Effector CD8-positive, alpha-beta T cell (primary cell): Measurements from ENCODE around the gene JUND.

ENCODE experiments used
- DNase-seq: peaks from one replicate; lab custom pipeline; 2025; lab: John Stamatoyannopoulos, UW

The JUND gene

DNA sequence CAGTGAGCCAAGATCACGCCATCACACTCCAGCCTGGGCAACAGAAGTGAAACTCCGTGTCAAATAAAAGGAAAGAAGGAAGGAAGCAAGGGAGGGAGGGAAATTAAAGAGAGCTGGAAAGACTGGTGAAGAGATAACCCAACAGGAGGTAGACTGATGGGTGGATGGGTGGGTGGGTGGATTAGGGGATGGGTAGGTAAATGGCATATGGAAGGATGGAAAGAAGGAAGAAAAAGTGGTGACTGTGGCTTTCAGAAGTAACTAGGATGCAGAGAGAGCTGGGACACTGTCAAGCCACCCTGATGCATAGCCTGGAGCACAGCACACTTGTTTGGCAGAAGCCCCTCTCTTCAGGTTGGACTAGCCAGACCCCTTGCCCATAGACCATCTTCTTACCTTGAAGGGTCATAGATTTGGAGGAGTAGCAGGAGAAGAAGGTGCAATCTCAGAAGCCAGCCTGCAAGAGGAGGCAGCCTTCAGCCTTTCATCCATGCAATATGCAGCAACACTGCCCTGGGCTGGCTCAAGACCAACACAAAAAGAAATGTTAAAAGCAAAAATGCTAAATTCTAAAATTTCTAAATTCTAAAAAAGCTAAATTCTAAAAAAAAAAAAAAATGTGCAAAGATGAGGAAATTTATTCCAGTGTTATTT, 12.2 kb downstream of the JUND start:
- no peak for DNase-seq

DNA sequence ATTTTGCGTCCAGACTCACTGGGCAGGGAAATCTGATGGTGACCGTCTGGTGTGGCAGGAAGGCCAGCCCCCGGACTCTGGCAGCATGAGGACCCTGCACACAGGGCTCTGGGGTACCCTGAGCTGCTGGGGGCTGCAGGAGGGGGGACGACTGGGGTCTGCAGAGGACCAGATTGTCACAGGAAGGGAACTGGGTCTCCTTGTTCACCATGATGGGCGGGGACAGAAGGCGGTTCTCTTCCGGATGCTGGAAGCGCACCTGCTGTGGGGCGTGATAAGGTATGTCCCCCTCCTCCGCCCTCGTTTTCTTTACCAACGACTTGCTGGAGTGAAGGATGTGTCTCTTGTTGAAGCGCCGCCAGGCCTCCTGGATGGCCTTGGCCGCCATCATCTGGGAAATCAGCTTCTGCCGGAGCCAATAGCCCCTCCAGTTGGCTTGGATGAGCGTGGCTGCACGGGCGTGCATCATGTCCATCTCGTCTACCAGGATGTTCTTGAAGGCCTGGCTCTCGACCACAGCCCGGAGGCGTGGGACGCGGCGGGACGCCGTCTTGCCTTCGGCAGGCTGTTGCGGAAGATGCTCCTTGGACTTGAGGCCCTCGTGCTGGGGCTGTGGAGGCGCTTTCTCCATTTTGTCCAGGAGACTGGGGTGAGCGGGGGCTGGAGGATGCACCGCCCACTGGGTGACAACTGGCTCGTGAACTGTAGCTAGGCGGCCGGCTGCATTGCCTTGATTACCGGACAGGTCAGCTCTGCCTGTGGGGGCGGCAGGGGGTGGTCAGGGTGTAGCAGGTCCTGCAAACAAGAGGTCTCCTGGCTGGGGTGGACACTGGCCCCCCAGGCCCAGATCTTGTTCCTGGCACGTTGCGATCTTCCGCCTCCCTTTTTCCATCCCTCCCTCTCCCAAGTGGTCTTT, 14.4 kb downstream of the JUND start:
- DNase-seq: no peak

DNA sequence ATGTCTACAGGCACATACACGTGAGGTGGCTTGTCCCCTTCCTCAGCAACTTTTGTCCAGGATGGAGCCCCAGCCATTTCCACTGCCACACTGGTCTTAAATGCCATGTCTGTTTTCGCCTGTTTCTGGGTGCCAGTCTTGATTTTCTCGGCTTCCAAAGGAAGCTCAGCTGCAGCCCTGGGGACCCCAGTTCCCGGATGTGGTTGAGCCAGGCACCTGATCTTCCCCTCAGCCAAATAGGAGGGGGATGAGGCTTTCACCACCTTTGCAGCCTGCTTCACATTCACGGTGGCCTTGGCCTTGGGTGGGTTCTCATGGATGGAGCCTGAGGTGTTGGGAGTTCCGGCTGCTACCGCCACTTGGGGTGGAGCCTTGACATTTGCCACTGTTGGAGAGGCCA, 15.8 kb downstream of the JUND start:
- no peak for DNase-seq

DNA sequence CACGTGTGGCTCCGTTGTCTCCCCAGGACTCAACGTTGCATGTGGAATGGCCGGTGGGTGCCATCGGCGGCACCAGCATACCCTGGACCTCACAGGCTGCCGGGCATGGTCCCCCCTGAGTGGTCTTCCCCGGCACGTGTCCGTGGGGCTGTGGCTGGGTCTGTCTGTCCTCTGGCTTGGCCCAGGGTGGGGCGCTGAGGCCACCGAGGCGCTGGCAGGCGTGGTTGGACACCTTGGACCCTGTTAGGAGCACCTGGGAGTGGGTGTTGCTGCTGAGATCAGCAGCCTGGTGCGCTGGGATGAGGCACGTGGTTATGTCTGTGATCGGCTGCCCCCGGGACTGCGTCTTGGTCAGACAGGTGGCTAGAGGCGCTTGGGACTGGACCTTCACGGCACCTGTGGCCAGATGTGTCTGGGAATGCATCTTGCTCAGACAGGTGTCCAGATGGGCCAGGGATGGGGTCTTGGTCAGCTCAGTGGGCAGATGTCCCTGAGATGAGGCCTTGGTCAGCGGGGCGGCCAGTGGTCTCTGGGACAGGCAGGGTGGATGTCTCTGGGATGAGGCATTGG, 16.4 kb downstream of the JUND start:
- no peak for DNase-seq

DNA sequence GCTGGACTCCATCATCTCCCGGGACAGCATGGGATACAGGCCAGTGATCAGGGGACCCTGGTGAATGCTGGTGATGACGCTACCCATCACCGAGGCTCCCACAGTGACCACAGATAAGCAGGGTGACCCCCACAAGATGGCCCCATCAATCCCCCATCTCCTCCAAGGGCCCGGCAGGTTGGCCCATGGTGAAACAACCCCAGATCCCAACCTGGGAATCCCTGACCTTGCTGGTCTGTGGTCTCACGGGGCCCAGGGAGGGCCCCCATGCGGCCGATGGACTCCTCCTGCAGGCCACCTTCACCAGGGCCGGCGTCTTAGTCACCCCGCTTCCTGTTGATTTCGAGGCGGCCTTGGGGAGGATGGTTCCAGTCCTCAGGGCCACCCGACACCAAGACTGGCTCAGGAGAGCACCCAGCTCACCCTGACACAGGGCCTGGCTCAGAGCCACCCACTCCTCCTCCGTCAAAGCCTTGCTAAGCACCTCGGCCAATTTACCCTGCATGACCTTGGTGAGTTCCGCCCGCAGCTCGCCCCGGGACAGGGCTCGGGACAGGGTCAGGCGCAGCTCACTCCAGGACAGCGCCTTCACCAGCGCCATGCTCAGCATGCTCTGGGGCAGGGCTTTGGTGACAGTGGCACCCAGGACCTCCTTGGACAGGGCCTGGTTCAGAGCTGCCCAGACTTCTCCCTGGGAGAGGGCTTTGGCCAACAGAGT, 17.1 kb downstream of the JUND start:
- DNase-seq: no peak

DNA sequence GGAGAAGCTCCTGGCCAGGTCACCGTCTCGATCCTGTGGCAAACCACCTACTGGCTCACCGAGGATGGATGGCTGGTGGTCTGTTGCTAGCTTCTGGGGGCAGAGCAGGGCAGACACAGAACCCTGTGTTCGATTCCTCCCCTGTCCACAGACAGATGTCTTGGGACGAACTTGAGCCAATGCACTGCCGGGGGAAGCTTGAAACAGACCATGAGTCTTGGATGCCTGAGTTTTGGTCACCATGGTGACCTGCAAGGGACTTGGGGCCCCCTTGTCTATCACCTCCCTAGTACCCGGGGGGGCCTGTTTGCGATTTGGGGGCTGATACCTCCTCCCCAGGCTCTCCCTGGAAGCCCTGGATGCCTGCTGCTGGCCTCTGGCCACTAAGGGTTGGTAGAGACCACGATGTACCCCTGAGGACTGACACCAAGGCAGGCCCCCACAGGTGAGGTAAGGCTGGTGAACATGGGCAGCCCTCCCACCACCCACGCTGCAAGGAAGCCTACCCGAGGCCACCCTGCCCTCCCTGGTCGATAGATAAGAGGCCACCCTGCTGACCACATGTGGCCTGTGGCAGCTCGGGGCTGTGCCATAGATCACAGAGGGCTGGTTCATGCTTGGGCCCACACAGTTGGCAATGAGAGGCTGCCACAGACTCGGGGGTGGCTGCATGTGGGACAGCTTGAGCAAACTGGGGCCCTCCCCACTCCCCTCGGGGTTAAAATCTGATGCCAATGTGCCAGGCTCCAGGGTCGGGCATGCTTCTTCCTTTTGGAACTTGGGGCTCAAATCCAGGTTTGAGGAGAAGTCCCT, 17.9 kb downstream of the JUND start:
- no peak for DNase-seq

DNA sequence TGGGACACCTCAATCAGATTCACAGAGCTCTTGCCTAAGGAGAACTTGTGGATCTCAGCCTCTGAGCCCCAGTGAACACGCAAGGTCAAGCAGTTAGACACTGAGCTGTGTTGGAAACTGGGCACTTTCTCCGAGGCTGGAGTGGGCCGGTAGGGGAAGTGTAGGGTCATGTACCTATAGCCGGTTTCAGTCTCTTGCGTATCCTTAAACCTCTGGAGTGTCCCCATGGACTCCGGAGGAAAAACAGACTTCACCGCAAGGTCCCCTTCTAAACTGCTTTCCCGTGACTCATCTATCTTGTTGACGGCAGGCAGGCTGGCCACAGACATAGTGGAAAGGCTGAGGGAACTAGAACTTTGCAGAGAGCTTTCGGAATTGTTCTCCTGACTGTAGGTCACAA, 18.5 kb downstream of the JUND start:
- DNase-seq: no peak

DNA sequence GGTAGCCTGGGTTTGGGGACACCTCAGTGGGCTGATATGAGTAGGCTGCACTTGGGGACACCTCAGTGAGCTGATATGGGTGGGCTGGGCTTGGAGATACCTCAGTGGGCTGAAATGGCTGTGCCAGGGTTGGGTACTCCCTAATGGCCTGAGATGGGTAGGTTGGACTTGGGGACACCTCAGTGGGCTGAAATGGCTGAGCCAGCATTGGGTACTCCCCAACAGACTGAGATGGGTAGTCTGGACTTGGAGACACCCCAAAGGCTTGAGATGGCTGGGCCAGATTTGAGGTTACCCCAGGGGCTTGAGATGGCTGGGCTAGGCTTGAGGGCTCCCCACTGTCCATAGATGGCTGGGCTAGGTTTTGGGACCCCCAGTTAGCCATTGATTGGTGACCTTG, 19.3 kb downstream of the JUND start:
- no peak for DNase-seq

DNA sequence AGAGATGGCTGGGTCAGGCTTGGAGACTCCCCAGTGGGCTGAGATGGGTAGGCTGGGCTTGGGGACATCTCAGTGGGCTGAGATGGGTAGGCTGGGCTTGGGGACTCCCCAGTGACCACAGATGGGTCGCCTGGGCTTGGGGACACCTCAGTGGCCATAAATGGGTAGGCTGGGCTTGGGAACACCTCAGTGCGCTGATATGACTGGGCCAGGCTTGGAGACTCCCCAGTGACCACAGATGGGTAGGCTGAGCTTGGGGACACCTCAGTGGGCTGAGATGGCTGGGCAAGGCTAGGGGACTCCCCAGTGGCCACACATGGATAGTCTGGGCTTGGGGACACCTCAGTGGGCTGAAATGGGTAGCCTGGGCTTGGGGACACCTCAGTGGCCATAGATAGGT, 19.9 kb downstream of the JUND start:
- no peak for DNase-seq

DNA sequence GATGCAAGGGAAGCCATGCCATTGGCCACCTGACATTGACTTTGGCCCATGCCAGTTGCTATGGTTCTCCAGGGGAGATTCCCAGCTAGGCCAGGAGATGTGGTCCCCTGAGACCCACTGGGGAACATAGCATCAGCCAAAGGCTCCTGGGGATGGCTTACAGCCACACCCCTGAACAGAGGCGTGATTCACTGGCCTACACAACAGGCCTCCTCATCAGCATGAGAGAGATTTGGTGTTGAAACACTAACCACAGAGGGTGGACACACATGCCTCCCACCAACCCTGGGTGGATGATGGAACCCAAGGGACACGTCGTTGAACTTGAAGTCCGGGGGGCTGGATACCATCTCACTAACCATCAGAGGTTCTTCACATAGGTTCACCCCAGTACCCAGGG, 21.5 kb downstream of the JUND start:
- no peak for DNase-seq

DNA sequence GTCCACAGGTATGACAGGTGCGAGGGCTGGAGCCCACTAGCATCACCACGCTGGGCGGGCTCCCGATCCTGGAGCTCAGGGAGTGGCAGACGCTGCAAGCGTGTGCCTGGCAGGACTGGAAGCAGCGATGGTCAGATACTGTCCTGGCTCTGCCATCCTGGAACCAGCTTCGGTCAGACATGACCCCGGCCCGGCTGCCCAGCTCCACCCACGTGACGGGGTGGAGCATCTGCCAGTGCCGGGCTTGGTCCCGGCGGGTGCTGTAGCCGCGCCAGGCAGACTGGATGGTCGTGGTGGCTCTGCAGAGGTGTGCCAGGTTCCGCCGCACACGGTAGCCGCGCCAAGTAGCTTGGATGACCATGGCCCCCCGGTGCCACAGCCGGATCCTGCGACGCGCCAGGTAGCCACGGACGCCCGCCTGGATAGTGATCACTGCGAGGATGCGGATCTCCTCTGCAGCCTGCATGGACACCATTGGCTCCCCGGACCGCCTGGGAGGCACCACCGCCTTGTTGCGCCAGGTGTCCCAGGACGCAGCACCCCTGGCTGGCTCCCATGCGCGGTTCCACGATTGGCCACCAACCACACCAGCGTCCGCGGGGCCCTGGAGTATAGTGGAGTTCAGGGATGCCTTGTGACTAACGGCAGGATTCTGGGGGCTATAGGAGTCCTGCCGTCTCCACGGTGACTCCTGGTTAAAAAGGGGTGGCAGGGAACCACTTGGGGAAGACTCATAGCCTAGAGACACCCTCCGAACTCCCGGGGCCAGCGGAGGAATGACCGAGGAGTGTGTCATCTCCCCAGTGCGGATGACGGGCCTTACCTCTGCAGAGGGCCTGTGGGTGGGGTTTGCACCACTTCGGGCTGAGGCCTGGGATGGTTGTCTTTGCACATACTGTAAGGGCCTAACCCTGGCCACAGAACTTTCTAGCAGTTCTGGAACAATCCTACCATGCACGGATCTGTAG, 23.6 kb downstream of the JUND start:
- DNase-seq: no peak

DNA sequence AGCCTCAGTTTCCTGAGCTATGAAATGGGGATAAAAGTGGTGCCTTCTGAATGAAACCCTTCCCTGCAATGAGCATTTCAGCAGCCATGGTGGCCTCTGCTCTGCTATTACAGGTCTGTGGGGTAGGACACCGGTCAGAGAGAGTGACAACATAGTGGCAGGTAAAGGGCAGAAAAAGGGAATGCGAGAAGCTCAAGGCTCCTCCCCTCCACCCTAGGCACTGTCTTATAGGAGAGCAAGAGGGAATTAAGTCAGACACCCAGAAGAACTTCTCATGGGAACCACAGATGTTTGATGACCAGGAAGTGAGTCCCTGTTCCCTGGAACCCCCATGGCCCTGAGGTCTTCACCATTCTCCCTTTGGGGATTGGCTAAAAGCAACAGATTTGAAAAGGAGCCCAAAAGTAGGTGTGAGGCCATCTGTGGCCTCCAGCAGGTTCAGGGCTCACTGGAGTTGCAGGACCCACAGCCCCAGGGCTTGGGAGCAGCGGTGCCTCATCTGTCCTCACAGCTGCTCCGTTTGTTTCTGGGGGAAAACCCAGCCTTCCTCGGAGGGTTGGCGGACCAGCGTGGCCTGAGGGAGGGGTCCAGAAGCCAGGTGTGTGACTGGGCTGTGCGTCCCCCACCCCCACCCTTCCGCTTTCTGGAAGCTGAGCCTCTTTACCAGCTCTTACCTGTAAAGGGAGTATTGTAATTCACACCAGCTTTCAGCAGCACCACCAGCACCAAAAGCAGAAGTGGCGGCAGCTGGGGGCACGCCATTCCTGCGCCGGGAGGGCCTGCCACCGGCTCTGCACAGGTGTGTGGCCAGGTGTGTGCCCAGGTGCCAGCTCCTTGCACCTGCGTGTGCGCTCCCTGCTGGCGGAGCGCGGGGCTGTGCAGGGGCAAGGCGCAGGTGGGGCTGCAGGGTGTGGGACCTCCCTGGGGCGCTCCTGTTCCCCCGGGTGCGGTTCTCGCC, 26.6 kb downstream of the JUND start:
- no peak for DNase-seq

DNA sequence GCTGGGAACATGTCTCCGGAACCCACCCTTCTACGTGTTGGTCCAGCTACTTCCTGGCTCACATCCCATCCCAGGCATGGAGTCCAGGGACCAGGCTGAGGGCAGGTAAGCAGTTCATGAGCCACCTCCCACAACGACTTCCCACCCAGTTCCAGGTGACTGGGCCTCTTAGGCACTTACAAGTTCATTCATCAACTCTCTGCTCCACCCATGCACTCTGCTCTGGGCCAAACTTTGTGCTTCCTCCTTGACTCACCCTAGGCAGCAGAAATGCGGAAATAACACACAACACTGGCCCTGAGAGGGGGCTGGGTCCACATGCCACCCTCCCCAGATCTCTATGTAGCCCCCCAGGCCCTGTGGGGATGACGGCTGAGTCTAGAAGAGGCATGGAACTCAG, 27.7 kb downstream of the JUND start:
- DNase-seq: no peak

DNA sequence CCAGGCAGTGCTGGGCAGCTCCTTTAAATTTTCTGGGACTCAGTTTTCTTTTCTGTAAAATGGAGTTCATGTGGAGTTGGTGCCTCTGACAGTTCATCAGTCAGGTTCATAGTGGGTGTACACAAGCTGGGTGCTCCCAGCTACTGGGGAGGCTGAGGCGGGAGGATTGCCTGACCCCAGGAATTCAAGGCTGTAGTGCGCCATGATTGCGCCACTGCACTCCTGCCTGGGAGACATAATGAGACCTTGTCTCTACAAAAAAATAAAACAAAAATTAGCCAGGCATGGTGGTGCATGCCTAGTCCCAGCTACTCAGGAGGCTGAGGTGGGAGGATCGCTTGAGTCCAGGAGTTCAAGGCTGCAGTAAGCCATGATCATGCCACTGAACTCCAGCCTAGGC, 28.3 kb downstream of the JUND start:
- DNase-seq: no peak

DNA sequence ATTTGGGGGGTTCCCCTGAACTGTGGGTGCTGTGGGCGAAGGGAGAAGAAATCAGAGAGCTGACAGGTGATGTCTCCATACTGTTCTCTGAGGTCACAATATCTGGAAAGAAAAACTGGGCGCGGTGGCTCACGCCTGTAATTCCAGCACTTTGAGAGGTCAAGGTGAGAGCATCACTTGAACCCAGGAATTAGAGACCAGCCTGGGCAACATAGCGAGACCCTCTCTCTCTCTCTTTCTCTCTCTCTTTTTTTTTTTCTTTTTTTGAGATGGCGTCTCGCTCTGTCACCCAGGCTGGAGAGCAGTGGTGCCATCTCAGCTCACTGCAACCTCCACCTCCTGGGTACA, 29.1 kb downstream of the JUND start:
- DNase-seq: no peak

DNA sequence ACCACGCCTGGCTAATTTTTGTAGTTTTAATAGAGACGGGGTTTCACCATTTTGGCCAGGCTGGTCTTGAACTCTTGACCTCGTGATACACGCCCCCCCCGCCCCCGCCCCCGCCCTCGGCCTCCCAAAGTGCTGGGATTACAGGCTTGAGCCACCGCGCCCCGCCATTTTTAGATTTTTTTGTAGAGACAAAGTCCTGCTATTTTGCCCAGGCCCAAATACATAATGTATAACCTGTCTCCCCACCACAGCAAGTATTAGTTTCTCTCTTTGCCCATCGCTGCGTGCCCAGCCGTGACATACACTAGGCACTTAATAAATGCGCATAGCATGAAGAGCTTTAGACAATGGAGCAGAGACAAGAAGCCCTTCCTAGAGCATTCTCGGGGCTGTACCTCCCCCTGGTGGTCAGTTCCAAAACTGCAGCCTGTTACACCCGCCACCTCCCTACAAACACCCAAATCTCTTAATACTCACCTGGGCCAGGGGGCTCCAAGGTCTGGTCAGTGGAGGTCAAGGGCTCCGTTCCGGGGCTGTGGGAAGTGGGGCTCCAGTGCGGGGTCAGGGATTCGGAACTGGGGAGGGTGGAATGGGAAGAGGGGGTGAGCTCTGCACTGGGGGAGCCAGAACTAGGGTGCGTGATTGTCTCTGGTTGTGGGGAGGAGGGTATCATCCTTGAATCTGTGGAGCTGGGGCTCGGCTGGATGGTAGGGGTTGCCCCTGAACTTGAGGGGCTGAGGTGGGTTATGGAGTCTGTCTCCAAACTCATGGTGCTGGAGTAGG, 29.6 kb downstream of the JUND start:
- DNase-seq: peak; percentile 63

DNA sequence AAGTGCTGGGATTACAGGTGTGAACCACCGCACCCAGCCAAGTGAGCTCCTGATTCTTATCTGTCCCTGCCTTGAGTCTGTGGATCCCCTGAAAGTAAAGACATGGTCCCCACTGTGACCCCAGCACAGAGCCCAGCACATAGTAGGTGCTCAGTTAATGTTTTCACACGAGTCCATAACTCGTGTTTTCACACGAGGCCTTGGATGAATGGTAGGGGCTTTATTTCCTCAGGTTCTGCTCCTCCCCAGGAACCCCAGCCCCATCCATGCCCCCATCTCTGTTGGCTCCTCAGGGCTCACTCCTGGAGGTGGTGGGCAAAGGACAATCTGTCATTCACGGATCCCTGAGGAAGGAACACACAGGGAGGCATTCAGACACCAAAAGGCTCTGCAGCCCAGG, 31.6 kb downstream of the JUND start:
- DNase-seq: no peak

DNA sequence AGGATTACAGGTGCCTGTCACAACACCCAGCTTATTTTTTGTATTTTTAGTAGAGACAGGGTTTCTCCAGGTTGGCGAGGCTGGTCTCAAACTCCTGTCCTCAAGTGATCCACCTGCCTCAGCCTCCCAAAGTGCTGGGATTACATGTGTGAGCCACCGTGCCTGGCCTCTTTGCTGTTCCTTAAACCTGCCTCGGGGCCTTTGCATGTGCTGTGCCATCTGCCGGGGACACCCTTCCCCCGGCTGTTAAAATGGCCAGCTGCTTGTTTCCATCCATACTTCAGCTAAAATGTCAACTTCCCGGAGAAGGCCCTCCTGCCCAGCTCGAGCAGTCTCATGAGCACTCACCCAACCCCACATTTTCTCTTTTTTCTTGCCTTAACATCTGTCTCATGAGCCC, 36.1 kb downstream of the JUND start:
- no peak for DNase-seq

DNA sequence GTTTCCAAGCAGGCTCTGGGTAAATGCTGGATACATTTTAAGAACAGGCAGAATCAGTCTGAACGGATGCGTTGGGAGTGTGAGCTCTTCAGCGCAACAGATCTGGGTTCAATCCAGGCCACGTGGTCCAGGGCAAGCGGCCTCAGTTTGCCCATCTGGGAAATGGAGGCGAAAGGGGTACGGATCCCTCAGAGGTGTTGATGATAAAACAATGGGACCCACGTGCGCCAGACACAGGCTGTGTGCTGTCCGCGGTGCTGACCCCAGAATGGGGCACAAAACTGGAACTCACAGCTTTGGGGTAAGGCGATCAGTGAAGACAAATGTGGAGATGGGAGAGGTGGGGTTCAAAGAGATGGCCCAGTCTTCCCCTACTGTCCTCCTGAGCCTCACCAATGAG, 42.1 kb downstream of the JUND start:
- no peak for DNase-seq
